Measurements from ENCODE around the gene MFN2. TPM values are rescaled to one million over a fixed set of nuclear protein-coding genes. Genes with fewer than 3 reads are reported as not detected.
A peak's percentile ranks its signal among the peaks of the same experiment; 100 is the strongest.

MFN2 gene
- total and polyA plus RNA-seq, 9 of the 15 experiments (the other 6 are each of a cell fraction or from before 2014, with no cell fraction given) = 10.5 to 158 (median 87.1) TPM

DNA sequence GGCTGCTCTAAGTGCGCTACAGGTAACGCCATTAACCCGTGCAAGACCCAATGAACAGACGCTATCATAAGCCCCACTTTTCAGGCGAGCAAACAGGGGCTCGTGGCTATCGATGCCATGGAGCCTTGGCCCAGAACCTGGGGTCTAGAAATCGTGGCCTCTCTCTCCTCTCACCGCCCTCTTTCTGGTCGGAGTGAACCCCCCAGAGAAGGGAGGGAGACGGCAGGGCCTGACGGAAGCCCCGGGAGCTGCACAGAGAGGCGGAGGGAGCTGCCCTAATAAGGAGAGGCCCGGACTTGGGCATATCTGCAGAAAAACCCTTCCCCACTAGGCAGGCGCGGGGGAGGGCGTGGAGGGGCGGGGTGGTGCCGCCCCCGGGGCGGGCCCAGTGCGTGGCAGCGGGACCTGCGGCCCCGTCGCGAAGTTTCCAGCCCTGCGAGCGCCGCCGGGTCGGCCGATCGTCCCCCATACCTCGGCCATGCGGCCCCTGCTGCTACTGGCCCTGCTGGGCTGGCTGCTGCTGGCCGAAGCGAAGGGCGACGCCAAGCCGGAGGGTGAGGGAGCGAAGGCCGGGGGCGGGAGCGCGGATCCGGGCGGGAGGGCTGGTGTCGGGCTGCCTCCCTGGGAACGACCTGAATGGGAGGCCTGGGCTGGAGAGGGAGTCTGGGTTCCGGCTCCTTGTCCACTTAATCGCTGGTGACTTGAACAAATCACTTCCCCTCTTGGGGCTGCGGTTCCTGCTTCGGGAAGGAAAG lies 45.8 kb upstream of the MFN2 start, which contains the start of gene PLOD1 (continued):
- TF ChIP-seq, protein P1, sequence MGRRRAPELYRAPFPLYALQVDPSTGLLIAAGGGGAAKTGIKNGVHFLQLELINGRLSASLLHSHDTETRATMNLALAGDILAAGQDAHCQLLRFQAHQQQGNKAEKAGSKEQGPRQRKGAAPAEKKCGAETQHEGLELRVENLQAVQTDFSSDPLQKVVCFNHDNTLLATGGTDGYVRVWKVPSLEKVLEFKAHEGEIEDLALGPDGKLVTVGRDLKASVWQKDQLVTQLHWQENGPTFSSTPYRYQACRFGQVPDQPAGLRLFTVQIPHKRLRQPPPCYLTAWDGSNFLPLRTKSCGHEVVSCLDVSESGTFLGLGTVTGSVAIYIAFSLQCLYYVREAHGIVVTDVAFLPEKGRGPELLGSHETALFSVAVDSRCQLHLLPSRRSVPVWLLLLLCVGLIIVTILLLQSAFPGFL (CRISPR knock-in tag; IDR thresholded peaks at IDR 0.05) = no peak
- TF ChIP-seq SOX6 (IDR thresholded peaks at IDR 0.05) = no peak; the same call in 1 of the 2 replicates
- no peak; the same call in 1 of the 2 replicates for TF ChIP-seq SMAD3 (CRISPR knock-in tag; conservative IDR thresholded peaks at IDR 0.05)
- no peak for TF ChIP-seq XRCC3 (IDR thresholded peaks at IDR 0.05)
- TF ChIP-seq, protein P2, sequence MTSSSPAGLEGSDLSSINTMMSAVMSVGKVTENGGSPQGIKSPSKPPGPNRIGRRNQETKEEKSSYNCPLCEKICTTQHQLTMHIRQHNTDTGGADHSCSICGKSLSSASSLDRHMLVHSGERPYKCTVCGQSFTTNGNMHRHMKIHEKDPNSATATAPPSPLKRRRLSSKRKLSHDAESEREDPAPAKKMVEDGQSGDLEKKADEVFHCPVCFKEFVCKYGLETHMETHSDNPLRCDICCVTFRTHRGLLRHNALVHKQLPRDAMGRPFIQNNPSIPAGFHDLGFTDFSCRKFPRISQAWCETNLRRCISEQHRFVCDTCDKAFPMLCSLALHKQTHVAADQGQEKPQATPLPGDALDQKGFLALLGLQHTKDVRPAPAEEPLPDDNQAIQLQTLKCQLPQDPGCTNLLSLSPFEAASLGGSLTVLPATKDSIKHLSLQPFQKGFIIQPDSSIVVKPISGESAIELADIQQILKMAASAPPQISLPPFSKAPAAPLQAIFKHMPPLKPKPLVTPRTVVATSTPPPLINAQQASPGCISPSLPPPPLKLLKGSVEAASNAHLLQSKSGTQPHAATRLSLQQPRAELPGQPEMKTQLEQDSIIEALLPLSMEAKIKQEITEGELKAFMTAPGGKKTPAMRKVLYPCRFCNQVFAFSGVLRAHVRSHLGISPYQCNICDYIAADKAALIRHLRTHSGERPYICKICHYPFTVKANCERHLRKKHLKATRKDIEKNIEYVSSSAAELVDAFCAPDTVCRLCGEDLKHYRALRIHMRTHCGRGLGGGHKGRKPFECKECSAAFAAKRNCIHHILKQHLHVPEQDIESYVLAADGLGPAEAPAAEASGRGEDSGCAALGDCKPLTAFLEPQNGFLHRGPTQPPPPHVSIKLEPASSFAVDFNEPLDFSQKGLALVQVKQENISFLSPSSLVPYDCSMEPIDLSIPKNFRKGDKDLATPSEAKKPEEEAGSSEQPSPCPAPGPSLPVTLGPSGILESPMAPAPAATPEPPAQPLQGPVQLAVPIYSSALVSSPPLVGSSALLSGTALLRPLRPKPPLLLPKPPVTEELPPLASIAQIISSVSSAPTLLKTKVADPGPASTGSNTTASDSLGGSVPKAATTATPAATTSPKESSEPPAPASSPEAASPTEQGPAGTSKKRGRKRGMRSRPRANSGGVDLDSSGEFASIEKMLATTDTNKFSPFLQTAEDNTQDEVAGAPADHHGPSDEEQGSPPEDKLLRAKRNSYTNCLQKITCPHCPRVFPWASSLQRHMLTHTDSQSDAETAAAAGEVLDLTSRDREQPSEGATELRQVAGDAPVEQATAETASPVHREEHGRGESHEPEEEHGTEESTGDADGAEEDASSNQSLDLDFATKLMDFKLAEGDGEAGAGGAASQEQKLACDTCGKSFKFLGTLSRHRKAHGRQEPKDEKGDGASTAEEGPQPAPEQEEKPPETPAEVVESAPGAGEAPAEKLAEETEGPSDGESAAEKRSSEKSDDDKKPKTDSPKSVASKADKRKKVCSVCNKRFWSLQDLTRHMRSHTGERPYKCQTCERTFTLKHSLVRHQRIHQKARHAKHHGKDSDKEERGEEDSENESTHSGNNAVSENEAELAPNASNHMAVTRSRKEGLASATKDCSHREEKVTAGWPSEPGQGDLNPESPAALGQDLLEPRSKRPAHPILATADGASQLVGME (CRISPR knock-in tag; IDR thresholded peaks at IDR 0.05) = no peak
- no peak for TF ChIP-seq SMAD2 (IDR thresholded peaks at IDR 0.05; ENCODE audit: low read depth, low read length)
- TF ChIP-seq IFI16 (CRISPR knock-in tag; IDR thresholded peaks at IDR 0.05) = no peak
- no peak for TF ChIP-seq ZKSCAN3 (CRISPR knock-in tag; IDR thresholded peaks at IDR 0.05)
- no peak for TF ChIP-seq SETDB1 (IDR thresholded peaks at IDR 0.05; ENCODE audit: low read length)
- TF ChIP-seq, protein P3, sequence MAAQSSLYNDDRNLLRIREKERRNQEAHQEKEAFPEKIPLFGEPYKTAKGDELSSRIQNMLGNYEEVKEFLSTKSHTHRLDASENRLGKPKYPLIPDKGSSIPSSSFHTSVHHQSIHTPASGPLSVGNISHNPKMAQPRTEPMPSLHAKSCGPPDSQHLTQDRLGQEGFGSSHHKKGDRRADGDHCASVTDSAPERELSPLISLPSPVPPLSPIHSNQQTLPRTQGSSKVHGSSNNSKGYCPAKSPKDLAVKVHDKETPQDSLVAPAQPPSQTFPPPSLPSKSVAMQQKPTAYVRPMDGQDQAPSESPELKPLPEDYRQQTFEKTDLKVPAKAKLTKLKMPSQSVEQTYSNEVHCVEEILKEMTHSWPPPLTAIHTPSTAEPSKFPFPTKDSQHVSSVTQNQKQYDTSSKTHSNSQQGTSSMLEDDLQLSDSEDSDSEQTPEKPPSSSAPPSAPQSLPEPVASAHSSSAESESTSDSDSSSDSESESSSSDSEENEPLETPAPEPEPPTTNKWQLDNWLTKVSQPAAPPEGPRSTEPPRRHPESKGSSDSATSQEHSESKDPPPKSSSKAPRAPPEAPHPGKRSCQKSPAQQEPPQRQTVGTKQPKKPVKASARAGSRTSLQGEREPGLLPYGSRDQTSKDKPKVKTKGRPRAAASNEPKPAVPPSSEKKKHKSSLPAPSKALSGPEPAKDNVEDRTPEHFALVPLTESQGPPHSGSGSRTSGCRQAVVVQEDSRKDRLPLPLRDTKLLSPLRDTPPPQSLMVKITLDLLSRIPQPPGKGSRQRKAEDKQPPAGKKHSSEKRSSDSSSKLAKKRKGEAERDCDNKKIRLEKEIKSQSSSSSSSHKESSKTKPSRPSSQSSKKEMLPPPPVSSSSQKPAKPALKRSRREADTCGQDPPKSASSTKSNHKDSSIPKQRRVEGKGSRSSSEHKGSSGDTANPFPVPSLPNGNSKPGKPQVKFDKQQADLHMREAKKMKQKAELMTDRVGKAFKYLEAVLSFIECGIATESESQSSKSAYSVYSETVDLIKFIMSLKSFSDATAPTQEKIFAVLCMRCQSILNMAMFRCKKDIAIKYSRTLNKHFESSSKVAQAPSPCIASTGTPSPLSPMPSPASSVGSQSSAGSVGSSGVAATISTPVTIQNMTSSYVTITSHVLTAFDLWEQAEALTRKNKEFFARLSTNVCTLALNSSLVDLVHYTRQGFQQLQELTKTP (IDR thresholded peaks at IDR 0.05; ENCODE audit: low read depth in 1 of 2, partially characterized antibody in 2 of 2) = peak in 1 of 2 experiments; percentile 74
- TF ChIP-seq ZNF696 (CRISPR knock-in tag; conservative IDR thresholded peaks at IDR 0.05) = no peak
- peak; percentile 80 for TF ChIP-seq SUPT5H (IDR thresholded peaks at IDR 0.05)
- no peak for TF ChIP-seq CBFB (CRISPR knock-in tag; IDR thresholded peaks at IDR 0.05)
- peak in 1 of 2 experiments; percentile 28; a peak in 3 of 4 replicates for TF ChIP-seq NONO (IDR thresholded peaks at IDR 0.05; ENCODE audit: low read depth in 2 of 2, low read length in 1 of 2)
- TF ChIP-seq POLR3A (IDR thresholded peaks at IDR 0.05; ENCODE audit: borderline replicate concordance, extremely low read depth, insufficient read depth, insufficient read length) = no peak
